HFFc6 (cell line): Measurements from ENCODE around the gene CYB561D1. TPM values are rescaled to one million over a fixed set of nuclear protein-coding genes. Genes with fewer than 3 reads are reported as not detected.
A peak's percentile ranks its signal among the peaks of the same experiment; 100 is the strongest.

ENCODE experiments used
- DNase-seq: peaks from one replicate; pipeline ENCODE4 v3.0.0-alpha.2; 2018
- H3K27ac Mint-ChIP-seq: 2 replicates; pipeline ENCODE4 v1.8.0; 2020; ENCODE audit warnings: mild to moderate bottlenecking, mixed read lengths
- H3K27me3 Mint-ChIP-seq: 2 replicates; pipeline ENCODE4 v1.8.0; 2021; ENCODE audit warnings: mild to moderate bottlenecking, moderate library complexity, mixed read lengths; ENCODE audit not compliant: insufficient read depth
- H3K36me3 Mint-ChIP-seq: 2 replicates; pipeline ENCODE4 v1.8.0; 2021; ENCODE audit warnings: low read depth, mixed read lengths
- H3K4me1 Mint-ChIP-seq: 2 replicates; pipeline ENCODE4 v1.8.0; 2020; ENCODE audit warnings: low read depth, mixed read lengths
- H3K4me3 Mint-ChIP-seq: 2 replicates; pipeline ENCODE4 v1.8.0; 2020; ENCODE audit warnings: mild to moderate bottlenecking, moderate library complexity, mixed read lengths
- H3K9me3 Mint-ChIP-seq: 2 replicates; pipeline ENCODE4 v1.8.0; 2020; ENCODE audit warnings: mild to moderate bottlenecking, mixed read lengths
- CTCF ChIP-seq: fragments of 200-600 bp; sonication (generic); IDR thresholded peaks from 2 replicates; pipeline ENCODE4 v1.5.0; 2021; ENCODE audit warnings: antibody characterized with exemption, mild to moderate bottlenecking
- total RNA-seq, 6 experiments: library from RNA; stranded (reverse); fragmentation: NEBNext Ultra II Directional; extraction: Animal tissue kit (Norgen Biotek cat#: 25700); gene quantifications; 2 replicates in 1 of 6; 3 replicates in 5 of 6; pipeline ENCODE4 v1.2.3, GENCODE V29; 2021

CYB561D1 gene
- total RNA-seq, 6 experiments from 2014 or later, result 7.2 to 10.3 (median 8.1) TPM

- no peak for TF ChIP-seq CTCF
- no peak for DNase-seq
Measured at GRCh38 chr1:109508873-109509175, 14.9 kb downstream of the CYB561D1 start.

GRCh38 chr1:109509176-109510134 lies 15.6 kb downstream of the CYB561D1 start, which contains the start of gene AMIGO1:
Gene AMIGO1, minus strand, starts transcription at chr1:109509727. Its CDS starts 815 bp downstream, at chr1:109508912.
- Mint-ChIP-seq H3K27ac (0 out of 2 replicates have a peak within 1 kb of the TSS, but pooled peaks have one; percentile 51), H3K4me1 (peaks cover 28% of the 10 kb centered on the region; the same call in 1 of the 2 replicates), H3K27me3 (peaks cover 4% of the 10 kb centered on the region), H3K9me3 (no peaks in the 10 kb centered on the region), H3K4me3 (peak within 1 kb of the TSS; percentile 91), H3K36me3 (no peaks in the 10 kb centered on the region)
- DNase-seq, result no peak
- no peak for TF ChIP-seq CTCF

More at GRCh38 chr1:109508873-109509175, 14.9 kb downstream of the CYB561D1 start:
- peak overlapping the region; percentile 85 for H3K4me3 Mint-ChIP-seq
- 0 out of 2 replicates have a peak overlapping the region, but pooled peaks have one; percentile 51 for H3K27ac Mint-ChIP-seq
- peaks cover 28% of the 10 kb centered on the region; the same call in 1 of the 2 replicates for H3K4me1 Mint-ChIP-seq
- H3K36me3 Mint-ChIP-seq, result no peaks in the 10 kb centered on the region
- peaks cover 4% of the 10 kb centered on the region for H3K27me3 Mint-ChIP-seq
- H3K9me3 Mint-ChIP-seq, result no peaks in the 10 kb centered on the region

GRCh38 chr1:109513110-109513710 lies 19.3 kb downstream of the CYB561D1 start:
- DNase-seq, result no peak
- no peak overlapping the region for H3K27ac Mint-ChIP-seq
- peaks cover 3% of the 10 kb centered on the region for H3K27me3 Mint-ChIP-seq
- H3K9me3 Mint-ChIP-seq, result no peaks in the 10 kb centered on the region
- H3K4me1 Mint-ChIP-seq, result peaks cover 45% of the 10 kb centered on the region
- no peak for TF ChIP-seq CTCF
- no peaks in the 10 kb centered on the region for H3K36me3 Mint-ChIP-seq
- no peak overlapping the region for H3K4me3 Mint-ChIP-seq

- H3K27me3 Mint-ChIP-seq, result peaks cover 1% of the 10 kb centered on the region
- no peak overlapping the region for H3K27ac Mint-ChIP-seq
- peaks cover 37% of the 10 kb centered on the region for H3K4me1 Mint-ChIP-seq
- H3K4me3 Mint-ChIP-seq, result no peak overlapping the region
- DNase-seq, result no peak
- no peaks in the 10 kb centered on the region for H3K36me3 Mint-ChIP-seq
- no peak for TF ChIP-seq CTCF
- no peaks in the 10 kb centered on the region for H3K9me3 Mint-ChIP-seq
Measured at GRCh38 chr1:109514846-109515245, 21.0 kb downstream of the CYB561D1 start.

- H3K4me1 Mint-ChIP-seq, result peaks cover 37% of the 10 kb centered on the region
- no peak for TF ChIP-seq CTCF
- H3K27me3 Mint-ChIP-seq, result peaks cover 7% of the 10 kb centered on the region
- peak overlapping the region; percentile 2; the same call in 1 of the 2 replicates for H3K4me3 Mint-ChIP-seq
- no peaks in the 10 kb centered on the region for H3K9me3 Mint-ChIP-seq
- peak overlapping the region; percentile 54 for H3K27ac Mint-ChIP-seq
- H3K36me3 Mint-ChIP-seq, result no peaks in the 10 kb centered on the region
- DNase-seq, result peak; percentile 79
Measured at GRCh38 chr1:109516872-109517271, 23.0 kb downstream of the CYB561D1 start.
